ENCODE results near the gene RNF207. TPM values are rescaled to one million over a fixed set of nuclear protein-coding genes. Genes with fewer than 3 reads are reported as not detected.

Gene RNF207
- total RNA-seq, 2 donors from 2014 or later = 35.8 to 38.3 TPM

- ATAC-seq (no peak), DNase-seq (no peak)
- intact Hi-C loops (cut with DNase I) = no loop called here
These were observed 14.0 kb upstream of the RNF207 start for GRCh38 chr1:6191968-6192367.

GRCh38 chr1:6197746-6198427, 8.0 kb upstream of the RNF207 start:
- intact Hi-C loops (cut with DNase I) = loop anchor here in 1 of 2 donors (5.0 kb wide), 1 partner anchor 39 kb away; the partner anchor contains the start of gene ICMT
- DNase-seq = no peak
- no peak for ATAC-seq

- intact Hi-C loops (cut with DNase I) = loop anchor here in 1 of 2 donors (5.0 kb wide), 1 partner anchor 39 kb away; the partner anchor contains the start of gene ICMT
- ATAC-seq (peak; percentile 12 to 21), DNase-seq (no peak)
These were observed 7.1 kb upstream of the RNF207 start for GRCh38 chr1:6198646-6199297.

- intact Hi-C loops (cut with DNase I) = loop anchor here in 1 of 2 donors (5.0 kb wide), 1 partner anchor 38 kb away; the partner anchor contains the start of gene ICMT
- DNase-seq (peak; percentile 99), ATAC-seq (peak; percentile 98 to 99)
These were observed 6.4 kb upstream of the RNF207 start, which contains the start of gene RPL22 for GRCh38 chr1:6199298-6200187. Gene RPL22, minus strand, starts transcription at chr1:6199595. Its CDS starts 22 bp downstream, at chr1:6199573.

GRCh38 chr1:6200188-6200809, 5.6 kb upstream of the RNF207 start:
- intact Hi-C loops (cut with DNase I) = no loop called here
- ATAC-seq = no peak
- DNase-seq = no peak

DNA sequence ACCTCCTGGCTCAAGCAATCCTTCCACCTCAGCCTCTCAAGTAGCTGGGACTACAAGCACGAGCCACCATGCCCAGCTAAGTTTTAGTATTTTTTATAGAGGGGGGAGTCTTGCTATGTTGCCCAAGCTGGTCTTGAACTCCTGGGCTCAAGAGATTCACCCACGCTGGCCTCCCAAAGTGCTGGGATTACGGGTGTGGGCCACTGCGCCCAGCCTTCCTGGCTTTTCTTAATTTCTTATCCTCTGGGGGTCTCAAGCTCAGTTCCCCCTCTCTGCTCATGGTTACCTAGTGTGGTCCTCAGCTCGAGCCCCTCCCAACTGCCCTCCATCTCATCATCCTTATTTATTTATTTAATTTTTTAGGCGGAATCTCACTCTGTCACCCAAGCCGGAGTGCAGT, 3.7 kb upstream of the RNF207 start:
- intact Hi-C loops (cut with DNase I) = no loop called here
- DNase-seq (no peak), ATAC-seq (no peak)

GRCh38 chr1:6206520-6206855, 569 bp downstream of the RNF207 start:
- intact Hi-C loops (cut with DNase I) = loop anchor here in 1 of 2 donors (5.0 kb wide), 1 partner anchor 36 kb away; the partner anchor contains the start of gene HES3
- DNase-seq (no peak), ATAC-seq (peak; percentile 0 to 4)

DNA sequence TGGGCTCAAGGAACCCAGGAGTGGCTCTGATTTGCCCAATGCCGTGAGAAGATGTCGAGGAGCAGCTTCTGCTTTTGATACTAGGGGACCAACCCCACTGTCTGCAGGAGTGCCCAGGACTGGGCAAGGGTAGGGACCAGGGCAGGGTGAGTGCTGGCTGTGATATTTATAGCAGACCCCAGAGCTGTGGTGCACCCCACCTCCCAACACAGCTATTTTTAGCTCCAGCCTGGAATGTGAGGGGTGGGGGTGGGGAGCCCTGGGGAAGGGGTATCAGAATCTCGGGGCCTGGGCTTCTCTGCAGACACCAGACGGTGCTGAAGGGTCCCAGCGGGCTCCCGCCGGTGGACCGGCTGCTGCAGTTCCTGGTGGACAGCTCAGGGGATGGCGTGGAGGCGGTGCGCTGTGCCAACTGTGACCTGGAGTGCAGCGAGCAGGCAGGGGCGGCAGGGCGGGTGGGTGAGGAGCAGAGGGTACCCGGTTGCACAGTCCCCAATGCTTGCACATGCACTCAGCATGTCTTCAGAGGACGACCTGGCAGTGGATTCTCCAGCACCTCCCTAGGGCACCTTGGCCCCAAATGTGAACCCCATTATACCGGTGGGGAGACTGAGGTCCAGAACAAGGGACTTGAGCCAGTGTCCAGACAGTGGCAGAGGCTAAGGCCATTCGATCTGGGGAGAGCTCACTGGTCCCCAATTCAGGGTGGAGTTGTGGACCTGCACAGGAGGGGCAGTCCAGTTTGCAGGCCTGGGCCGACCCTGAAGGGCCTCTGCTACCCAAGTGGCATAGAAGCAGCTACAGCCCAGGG, 1.4 kb downstream of the RNF207 start:
- no peak for DNase-seq
- intact Hi-C loops (cut with DNase I) = loop anchor here in 1 of 2 donors (5.0 kb wide), 1 partner anchor 35 kb away; the partner anchor contains the start of gene HES3
- peak in 1 of 2 donors; percentile 5 for ATAC-seq

- DNase-seq (no peak), ATAC-seq (no peak)
- intact Hi-C loops (cut with DNase I) = loop anchor here in 1 of 2 donors (5.0 kb wide), 1 partner anchor 34 kb away; the partner anchor contains the start of gene HES3
These were observed 2.0 kb downstream of the RNF207 start for GRCh38 chr1:6207921-6208320.

DNA sequence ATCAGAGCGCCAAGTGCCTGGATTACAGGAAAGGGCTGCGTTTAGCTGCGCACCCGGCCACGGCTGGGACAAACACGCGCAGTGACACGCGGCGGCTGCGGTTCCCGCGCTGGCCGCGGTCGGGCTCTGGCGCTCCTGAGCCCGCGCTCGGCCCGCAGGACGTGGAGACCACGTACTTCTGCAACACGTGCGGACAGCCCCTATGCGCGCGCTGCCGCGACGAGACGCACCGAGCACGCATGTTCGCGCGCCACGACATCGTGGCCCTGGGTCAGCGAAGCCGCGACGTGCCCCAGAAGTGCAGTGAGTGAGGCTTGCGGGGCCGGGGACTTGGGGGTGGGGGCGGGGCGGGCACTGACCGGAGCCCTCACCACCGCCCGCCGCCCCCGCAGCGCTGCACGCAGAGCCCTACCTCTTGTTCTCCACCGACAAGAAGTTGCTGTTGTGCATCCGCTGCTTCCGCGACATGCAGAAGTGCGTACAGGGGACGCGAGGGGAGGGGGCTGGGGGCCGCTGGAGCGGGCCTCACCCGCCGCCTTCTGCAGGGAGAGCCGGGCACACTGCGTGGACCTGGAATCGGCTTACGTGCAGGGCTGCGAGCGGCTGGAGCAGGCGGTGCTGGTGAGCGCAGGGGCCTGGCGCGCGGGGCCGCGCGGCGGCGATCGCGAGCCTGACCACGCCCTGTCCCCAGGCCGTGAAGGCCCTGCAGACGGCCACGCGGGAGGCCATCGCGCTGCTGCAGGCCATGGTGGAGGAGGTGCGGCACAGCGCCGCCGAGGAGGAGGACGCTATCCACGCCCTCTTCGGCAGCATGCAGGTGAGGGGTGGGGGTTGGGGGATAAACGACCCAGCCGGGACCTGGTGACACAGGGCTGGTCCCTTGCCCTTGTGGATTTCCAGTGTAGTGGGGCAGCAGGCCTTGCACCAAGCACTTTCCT, 3.1 kb downstream of the RNF207 start:
- intact Hi-C loops (cut with DNase I) = loop anchor here in 1 of 2 donors (5.0 kb wide), 1 partner anchor 33 kb away; the partner anchor contains the start of gene HES3
- ATAC-seq = peak; percentile 47 to 52
- DNase-seq = peak; percentile 61

DNA sequence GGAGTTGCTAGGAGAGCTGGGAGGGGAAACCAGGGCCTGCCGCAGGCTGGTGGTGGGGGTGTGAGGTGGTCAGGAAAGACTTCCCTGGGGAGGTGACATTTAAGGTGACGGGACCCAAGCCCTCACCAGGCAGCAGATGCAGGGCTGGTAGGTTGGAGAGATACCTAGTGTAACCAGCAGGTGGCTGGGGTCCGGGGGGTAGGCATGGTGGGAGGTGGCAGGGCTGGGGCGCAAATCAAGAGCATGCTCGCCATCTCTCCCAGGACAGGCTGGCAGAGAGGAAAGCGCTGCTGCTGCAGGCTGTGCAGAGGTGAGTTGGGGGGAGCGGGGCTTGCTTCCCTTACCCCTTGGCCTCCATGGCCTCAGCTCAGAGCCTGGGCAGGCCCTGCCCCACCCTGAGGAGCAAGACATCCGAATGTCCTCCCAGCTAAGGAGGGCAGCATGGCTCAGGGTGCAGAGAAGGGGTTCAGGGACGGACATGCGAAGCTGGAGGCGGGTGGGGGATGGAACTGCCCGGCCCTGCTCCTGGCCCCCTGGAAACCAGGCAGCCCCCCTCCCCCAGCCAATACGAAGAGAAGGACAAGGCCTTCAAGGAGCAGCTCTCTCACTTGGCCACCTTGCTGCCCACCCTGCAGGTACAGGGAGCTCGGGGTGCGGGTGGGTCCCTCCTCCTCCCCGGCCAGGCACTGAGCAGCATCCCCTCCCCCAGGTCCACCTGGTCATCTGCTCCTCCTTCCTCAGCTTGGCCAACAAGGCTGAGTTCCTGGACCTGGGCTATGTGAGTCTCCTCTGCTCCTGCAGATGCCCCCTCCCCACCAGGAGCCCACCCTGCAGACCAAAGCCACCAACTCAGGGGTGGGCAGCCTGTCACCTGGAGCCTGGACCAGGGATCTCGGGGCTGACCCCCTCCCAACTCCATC, 4.0 kb downstream of the RNF207 start:
- intact Hi-C loops (cut with DNase I) = loop anchor here in 1 of 2 donors (5.0 kb wide), 1 partner anchor 32 kb away; the partner anchor contains the start of gene HES3
- ATAC-seq (no peak), DNase-seq (no peak)

DNA sequence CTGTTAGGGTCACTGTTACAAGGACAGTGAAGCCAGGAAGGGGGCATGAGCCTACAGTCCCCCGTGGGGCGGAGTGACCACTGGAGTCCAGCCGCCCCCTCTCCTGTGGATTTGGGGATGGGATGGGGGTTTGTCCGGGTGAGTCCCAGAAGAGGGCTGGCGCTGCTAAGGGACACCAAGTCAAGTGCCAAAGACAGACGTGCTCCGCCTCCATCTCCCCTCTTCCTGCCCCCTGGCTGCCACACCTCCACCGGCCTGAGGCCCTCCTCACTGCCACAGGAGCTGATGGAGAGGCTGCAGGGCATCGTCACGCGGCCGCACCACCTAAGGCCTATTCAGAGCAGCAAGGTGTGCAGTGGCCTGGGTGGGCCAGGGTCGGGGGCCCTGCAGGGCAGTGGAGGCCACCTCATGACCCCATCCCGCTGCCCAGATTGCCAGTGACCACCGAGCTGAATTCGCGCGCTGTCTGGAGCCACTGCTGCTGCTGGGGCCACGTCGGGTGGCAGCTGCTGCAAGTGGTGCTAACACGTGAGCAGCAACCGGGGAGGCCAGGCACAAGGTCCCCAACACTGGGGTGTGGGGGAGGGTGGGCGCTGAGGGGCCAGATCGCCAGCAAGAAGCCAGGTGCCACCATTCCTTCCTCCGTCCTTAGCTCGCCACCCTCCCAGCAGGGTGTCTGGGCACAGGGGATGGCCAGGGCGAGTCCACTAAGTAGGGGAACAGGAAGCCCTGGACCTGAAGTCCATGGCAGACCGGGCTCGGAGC, 4.9 kb downstream of the RNF207 start:
- ATAC-seq = no peak
- intact Hi-C loops (cut with DNase I) = no loop called here
- DNase-seq = no peak

- DNase-seq = no peak
- no peak for ATAC-seq
- intact Hi-C loops (cut with DNase I) = no loop called here
These were observed 5.8 kb downstream of the RNF207 start for GRCh38 chr1:6211731-6212130.

GRCh38 chr1:6212193-6212959, 6.5 kb downstream of the RNF207 start:
- intact Hi-C loops (cut with DNase I) = no loop called here
- no peak for DNase-seq
- no peak for ATAC-seq
